Suppressor macrophage treated with lipopolysaccharide for 4 hours (primary cell): ENCODE results near the gene SNX3.
A peak's percentile ranks its signal among the peaks of the same experiment; 100 is the strongest.
"Not testable (repeated sequence)": the region's sequence is repeated elsewhere in the genome, so short reads cannot be mapped to it uniquely, and the experiment has no call there.

Experiments
- DNase-seq: peaks from one replicate; pipeline ENCODE4 v3.0.0-alpha.2; 2020

Gene SNX3

DNA sequence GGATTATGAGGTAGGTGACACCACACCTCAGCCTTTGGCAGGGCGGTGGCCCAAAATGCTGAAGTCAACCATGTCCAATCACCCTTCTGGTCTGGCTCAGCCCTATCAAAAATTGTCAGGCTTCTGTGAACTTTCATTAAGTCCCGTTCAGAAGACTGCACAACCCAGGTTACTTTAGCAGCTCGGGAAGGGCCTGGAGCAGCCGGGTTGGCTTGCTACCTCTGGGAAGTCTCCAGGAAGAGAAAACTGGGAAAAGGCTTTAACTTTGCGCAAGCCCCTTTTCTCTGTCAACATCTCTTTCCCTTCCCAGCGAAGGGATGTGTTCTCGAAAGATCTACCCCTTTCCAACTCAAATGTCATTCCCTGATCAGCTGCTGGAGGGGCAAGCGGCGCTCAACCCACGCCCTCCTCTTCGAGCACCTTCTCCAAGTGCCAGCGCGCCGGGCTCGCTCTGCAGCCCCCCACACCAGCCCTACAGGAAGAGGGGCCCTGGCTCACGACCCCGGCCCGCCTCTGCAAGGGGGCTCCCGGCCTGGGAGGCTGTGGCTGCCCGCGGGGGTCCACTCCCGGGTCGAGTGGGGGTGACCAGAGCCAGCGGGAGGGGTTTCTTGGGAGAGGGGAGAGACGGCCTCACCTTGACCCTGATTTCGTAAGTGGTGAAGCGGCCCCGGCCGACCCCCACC lies 573 bp downstream of the SNX3 start:
- peak; percentile 35 for DNase-seq

DNA sequence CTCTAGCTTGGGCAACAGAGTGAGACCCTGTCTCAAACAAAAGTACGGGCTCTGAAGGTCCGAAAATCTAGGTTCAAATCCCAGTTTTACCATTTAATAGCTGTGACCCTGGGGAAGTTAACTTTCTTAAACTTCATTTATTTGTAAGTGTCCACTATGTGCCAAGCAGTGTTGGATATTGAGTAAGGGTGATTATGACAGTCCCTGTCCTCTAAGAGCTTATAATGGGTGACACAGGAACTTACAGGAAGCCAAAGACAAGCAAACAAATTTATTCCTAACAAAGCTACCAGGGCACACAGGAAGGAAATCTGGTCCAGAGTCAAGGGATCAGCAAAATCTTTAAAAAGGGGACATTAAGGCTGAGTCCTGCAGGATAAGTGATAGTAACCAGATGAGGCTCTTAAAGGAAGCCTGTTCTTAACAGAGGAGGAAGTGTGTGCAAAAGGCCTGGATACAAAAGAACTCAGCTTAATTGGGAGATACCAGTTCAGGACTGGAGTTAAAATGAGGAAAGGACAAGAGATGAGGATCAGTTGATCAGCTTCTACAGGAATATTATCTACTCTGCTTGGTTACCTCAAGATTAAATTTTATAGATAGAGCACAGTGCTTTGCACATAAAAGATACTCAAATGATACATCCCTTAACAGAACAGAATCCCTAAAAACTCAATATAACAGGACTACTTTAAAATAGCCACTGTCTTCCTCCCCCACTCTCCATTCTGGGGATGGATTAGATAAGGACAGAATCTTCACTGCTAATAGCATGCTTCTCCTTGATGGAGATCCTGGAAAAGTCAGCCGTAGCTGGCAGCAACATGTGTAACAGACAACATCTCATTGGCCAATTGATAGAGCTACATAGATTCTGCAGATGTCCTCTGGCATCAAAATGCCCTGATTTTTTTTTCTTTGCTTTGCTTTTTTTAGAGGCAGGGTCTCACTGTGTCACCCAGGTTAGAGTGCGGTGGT lies 6.1 kb downstream of the SNX3 start:
- peak; percentile 48 for DNase-seq

DNA sequence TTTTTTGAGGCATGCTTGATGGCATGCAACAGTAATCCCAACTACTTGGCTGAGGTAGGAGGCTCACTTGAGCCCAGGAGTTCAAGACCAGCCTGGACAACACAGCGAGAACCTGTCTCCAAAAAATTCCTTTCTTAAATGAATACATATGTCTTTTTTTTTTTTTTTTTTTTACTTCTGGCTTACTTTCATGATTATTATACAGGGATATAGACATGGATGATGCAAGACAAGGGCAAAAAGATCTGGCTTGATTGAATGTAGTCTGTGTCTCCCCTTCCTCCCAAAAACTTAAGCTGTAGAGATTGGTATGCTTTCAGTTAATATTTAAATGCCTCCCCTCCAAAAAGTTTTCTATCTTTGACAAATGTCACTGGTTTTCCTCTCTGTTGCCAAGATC lies 7.6 kb downstream of the SNX3 start:
- no peak for DNase-seq

DNA sequence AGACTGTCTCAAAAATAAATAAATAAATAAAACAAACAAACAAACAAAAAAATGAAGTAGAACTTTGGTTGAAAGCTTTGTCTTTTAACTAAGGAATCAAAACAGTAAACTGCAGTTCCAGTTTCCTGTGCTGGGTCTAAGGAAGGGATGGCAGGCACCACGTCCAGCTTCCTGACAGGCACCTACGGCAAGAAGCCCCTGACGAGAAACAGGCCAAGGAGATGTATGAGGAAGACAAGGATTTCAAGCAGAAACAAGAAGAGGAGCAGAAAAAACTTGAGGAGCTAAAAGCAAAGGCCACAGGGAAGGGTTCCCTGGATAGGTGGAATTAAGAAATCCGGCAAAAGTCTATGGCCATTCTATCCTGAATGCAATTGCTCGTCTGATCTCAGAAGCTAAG lies 8.8 kb downstream of the SNX3 start:
- DNase-seq: no peak

DNA sequence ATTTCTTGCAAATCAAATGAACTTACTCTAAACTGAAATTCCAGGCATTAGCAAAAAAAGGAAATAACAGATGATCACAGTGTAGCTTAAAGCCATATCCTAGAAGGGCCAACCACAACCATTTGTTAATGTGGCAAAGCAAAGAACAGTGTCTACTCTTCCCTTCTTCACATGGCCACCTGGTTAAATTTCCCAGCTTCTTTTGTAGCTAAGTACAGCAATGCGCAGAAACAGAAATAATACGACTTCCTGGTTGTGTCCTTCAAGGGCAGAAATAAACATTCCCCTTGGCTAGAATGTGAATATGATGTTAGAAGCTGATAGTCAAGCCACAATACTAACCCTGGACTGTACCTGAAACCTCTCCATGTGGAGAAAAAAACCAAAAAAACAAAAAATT lies 9.6 kb downstream of the SNX3 start:
- no peak for DNase-seq

DNA sequence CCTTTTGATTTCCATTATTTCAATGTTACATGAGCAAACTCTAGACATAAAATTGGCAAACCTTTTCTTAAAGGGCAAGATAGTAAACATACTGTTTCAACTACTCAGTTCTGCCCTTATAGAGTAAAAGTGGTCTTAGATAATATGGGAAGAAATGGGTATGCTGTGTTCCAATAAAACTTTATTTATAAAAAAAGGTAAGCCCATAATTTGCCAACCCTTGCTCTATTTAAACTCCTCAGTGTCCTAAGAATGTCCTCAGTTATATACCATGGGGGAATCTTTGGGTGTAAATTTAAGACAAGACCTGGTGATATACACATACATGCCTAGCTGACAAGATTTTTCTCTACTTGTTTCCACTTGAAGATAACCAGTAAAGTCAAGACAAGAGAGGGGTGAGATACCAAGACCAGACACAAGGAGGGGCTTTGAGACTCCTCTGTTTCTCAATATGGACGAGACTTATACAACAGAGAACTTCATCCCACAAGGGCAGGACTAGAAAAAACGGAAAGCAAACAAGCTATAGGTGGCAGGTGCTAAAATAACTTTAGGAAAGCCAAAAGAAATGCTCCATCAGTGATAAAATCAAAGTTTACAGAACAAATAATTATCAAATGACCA lies 10.5 kb downstream of the SNX3 start:
- DNase-seq: peak; percentile 12

DNA sequence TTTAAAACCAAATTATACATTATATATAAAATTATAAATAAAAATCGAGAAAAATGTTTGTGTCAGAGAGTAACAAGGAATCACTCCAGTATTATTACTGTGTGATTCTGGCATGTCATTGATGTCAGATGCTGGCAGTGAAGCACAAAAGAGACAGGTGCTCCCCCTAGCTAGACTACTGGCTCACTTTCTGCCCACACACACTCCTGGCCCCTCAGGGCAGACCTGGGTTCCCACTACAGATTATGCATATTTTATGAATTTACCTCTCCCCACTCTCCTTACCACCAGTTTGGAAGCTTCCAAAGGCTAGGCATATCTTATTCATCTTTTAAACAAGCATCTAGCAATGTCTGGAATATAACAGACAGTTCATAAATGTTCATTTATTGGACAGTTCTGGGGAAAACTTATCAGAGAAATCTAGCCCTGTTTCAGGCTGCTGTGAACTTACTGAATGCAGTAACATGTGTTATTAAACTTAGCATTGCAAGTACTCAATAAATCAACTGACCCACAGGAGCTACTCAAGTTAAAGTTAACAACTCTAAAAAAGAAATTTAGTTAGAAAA lies 12.8 kb downstream of the SNX3 start:
- no peak for DNase-seq

DNA sequence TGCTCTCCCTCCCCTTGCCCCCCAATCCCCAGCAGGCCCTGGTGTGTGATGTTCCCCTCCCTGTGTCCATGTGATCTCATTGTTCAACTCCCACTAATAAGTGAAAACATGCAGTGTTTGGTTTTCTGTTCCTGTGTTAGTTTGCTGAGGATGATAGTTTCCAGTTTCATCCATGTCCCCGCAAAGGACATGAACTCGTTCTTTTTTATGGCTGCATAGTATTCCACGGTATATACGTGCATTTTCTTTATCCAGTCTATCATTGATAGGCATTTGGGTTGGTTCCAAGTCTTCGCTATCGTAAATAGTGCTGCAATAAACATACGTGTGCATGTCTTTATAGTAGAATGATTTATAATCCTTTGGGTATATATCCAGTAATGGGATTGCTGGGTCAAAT lies 15.7 kb downstream of the SNX3 start:
- not testable (repeated sequence) for DNase-seq

DNA sequence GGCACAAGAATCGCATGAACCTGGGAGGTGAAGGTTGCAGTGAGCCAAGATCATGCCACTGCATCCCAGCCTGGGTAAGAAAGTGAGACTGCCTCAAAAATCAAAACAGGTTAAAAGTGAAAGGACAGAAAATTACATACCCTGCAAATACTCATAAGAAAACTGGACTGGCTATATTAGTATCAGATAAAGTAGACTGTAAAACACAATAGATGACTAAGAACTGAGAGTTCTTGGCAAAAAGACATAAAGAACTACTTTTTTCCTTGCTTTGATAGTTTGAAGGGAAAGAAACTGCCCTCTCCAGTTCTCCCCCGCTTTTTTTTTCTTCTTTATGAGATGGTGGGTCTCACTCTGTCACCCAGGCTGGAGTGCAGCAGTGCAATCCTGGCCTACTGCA lies 17.0 kb downstream of the SNX3 start:
- no peak for DNase-seq

DNA sequence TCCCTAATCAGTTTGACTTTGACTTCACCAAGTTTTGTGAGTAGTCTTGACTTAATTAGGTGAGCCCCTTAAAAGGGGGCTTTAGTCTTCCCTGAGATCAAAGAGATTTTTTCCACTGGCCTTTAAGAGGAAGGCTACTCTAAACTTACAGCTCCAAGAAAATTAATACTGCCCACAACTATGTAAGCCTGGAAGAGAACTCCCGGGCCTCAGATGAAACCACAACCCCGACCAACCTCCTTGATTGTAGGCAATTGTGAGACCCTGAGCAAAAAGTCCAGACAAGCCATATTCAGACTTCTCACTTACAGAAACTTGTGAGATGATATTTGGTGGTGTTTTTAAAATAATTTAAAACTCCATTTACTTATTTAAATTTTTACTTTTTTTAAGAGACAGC lies 18.1 kb downstream of the SNX3 start:
- no peak for DNase-seq

DNA sequence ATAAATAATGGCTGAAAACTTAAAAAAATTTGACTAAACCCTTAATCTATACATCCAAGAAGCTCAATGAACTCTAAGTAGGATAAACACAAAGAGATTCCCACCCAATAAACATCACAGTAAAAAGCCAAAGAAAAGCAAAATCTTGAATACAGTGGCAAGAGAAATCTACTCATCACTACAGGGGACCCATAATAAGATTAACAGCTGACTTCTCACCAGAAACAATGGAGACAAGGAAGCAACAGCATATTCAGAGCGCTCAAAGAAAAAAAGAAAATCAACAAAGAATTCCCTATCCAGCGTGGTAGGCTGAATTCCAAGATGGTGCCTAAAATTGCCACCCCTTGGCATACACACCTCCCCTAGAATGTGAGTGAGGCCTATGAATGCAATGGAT lies 18.6 kb downstream of the SNX3 start:
- no peak for DNase-seq

DNA sequence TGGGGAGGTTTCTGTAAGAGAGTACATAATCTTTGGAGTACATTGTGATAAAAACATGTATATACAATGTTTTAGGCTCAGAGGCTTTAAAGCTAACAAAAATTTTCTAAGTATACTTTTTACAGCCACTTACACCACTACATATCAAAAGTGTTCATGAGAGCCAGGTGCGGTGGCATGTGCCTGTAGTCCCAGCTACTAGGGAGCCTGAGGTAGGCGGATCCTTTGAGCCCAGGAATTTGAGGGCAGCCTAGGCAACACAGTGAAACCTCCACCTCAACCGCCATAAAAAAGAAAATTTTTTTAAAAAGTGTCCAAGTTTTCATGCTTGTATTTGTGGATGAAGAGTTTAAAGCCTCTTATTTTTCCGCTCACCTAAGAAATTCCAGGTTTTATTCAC lies 22.5 kb downstream of the SNX3 start:
- no peak for DNase-seq

DNA sequence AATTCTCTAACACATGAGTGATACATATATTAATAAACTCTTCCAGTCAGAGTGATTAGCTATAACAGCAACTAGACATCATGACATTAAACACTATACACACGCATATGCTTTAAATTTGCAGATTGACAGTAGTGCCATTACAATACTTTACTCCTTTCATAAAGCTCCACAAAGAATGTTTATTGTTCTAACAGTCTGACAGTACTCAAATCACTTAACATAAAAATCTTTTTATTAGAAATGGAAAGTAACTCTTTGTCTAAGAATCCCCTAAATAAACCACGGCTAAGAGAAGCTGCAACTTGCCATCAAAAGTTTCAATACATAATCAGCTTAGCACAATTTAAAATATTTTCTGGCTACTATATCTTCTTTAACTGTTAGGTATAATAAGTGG lies 24.0 kb downstream of the SNX3 start:
- DNase-seq: no peak

DNA sequence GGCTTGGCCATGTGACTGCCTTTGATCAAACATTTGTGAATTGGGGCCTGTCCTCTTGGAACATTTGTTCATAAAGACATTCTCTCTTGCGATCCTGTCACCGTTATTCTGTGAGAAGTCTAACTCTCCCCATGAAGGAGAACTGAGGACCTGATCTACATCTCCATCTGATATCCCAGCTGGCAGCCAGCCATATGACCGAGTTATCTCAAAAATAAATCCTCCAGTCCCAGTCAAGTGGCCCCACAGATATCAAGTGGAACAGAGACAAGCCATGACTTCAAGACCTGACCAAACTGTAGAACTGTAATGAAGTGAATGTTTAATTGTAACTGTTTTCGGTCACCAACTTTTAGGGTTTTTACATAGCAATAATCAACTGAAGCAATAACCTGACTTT lies 25.7 kb downstream of the SNX3 start:
- DNase-seq: no peak

DNA sequence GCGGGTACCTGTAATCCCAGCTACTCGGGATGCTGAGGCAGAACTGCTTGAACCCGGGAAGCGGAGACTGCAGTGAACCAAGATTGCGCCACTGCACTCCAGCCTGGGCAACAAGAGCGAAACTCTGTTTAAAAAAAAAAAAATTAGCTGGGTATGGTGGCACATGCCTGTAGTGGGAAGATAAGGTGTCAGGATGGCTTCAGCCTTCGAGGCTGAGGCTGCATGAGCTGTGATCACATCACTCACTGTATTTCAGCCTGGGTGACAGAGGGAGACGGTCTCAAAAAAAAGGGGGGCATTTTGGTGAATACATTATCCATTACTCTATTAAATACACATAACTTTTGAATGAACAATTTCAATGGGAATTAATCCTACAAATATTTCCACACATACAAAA lies 32.4 kb downstream of the SNX3 start:
- DNase-seq: no peak

DNA sequence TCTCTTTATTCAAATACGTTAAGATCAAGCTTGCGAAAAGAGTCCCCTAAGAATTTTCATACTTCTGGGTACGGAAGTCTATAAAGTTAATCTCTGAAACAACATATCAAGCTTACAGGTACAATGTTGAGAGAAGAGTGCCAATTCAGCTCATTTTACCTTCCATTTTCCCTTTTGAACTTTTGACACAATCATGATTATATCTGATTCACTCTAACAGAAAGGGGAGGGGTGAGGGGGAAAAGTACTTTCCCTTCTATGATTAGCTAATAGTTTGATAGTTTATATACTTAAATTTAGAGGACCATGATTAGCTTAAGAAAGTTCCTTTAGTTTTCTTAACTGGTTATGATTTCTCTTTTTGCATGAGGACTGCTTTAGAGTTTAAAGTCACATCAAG lies 33.5 kb downstream of the SNX3 start:
- DNase-seq: no peak

DNA sequence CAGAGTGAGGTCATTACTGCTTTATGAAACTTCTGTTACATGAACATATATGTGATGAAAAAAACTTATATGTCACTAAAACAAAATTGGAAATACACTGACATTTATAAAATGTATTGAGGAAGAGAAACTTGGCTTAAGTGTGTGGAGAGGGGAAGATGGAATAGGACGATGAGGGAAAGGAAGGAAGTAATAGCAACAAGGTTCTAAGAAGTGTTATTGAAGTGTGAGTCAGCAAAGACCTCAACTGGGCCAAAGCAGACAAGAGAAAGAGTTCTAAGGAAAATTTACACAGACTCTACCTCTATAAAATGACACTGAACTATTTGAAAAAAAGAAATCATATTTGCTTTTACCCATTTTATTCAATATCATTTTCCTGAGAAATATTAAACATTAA lies 38.3 kb downstream of the SNX3 start:
- DNase-seq: peak; percentile 71

DNA sequence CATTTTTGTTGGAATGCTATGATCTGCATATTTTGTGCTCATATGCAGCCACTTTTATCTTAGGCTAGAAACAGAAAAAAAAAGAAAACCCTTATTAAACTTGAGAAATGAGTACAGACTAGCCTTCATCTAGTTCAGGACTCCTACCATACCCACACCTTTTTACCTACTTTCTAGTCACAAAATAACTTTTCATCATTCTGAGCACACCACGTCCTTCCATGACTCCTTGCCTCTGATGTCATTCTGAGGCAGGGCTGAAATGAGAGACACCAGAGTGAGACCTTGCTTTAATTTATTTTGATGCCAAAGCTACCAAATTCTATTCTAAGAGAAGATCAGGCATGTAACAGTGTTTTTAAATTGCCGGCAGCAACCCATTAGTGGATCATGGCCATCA lies 38.8 kb downstream of the SNX3 start:
- no peak for DNase-seq

DNA sequence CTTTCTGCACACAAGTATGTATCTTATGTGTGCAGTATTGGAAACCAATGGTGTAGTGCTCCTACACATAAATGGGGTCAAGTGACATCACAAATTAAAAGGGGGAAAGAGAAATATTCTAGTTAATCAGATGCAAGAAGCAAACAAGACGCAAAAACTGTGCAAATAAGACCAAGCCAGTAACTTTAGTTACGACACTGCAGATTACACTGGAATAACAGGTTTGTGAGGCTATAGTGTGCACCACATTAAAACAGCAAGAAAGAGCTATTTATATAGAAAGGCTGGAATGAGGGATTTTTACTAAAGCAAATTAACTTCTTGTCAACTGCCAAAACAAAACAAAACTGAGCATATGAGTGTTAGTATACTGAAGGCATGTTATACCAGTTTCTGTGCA lies 49.2 kb downstream of the SNX3 start:
- DNase-seq: no peak

DNA sequence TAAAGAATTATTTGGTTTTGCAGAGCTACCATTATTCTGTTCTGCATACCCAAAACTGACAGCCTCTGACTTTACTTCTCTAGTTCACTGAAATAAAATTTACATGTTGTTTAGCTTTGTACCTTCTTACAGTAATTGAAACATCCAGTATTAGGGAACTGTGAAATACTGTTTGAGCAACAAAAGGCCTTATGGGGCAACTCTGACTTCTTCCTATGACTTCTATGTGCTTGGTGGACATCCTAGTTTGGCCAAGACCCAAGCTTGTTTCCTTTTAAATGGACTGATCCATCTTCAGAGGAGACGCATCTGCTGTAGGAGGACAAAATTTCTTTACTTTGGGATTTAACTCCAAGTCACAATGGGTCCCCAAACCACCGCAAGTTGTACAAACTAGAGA lies 50.3 kb downstream of the SNX3 start:
- peak; percentile 15 for DNase-seq

DNA sequence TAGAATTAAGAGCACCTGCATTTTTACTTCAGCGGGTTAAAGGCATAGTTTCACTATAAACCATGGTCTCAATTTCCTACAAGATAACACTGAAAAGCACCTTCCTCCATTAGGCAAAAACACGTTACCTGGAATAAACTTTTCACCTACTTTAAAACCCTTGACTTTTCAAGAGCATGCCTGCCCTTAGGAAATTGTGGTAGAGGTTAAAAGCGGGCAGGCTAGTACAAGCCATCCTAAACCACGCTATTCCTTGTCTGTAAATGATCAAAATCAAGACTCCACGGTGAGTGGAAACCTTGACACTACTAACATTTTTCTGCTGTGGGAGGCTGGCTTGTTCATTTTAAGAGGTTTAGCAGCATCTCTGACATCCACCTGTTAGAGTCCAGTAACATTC lies 51.1 kb downstream of the SNX3 start:
- no peak for DNase-seq

DNA sequence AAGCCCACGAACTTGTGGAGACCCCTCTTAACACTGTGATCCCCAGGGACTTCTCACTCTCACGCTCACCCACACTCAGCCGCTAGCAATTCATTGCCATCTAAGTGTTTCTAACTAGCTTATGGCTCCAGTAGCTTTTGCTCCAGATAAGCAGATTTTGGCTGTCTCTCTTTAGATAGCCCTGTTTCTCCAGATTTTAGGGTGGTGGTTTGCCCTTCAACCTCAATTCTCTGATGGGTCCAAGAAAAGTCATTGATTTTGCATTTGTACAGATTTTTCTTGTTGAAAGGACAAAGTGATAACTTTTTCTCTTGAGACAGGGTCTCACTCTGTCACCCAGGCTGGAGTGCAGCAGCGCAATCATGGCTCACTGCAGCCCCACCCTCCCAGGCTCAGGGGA lies 53.8 kb downstream of the SNX3 start:
- no peak for DNase-seq
